NCI-H82 treated with DMSO at 0.1 percent for 48 hours (cell line): ENCODE measurements around the gene ZNF302.
"Not testable (repeated sequence)": the region's sequence is repeated elsewhere in the genome, so short reads cannot be mapped to it uniquely, and the experiment has no call there.

Experiments
- DNase-seq: peaks from one replicate; lab custom pipeline; 2025; ENCODE audit not compliant: unreplicated experiment; lab: John Stamatoyannopoulos, UW

Gene ZNF302

DNA sequence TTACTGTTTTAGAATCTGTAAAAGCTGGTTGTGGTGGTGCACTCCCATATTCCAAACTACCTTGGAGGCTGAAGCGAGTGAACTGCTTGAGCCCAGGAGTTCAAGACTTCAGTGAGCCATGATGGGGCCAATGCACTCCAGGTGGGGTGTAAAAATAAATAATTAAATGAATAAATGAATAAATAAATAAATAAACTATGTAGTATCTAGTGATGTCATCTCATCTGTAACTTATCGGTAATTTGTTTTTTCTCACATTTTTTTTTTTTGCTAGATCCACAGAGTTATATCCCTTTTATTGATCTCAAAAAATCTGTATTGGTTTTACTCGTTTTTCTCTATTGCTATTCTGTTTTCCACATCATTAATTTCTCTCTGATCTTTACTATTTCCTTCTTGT lies 5.5 kb upstream of the ZNF302 start:
- no peak for DNase-seq

DNA sequence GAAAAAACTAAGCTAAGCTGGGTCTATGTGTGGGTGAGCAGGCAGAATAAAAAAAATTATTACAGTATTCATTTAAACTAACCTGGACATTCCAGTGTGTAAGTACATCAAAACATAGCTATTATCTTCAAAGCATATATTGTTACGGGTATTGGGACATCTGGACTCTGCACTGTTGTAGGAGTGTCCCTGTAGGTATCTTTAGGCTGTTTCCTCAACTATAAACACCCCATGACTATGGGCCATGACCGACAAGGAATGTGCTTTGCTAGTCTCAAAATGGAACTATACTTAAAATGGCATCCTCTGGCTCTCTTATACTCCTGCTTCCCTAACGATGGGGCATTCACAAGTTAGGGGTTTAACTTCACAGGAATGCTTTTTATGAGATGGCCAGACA lies 3.9 kb upstream of the ZNF302 start:
- no peak for DNase-seq

DNA sequence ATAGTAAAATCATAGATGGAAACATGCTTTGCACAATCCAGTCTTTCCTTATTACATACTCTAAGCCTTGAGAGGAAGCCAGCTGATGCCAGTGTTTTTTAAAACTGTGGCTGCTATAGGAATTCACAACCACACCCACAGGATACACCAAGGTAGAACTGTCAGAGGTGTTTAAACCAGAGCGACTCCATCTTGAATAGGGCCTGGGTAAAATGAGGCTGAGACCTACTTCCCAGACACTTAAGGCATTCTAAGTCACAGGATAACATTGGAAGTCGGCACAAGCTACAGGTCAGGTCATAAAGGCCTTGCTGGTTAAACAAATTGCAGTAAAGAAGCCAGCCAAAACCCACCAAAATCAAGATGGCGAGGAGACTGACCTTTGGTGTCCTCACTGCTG lies 2.2 kb upstream of the ZNF302 start:
- DNase-seq: no peak

DNA sequence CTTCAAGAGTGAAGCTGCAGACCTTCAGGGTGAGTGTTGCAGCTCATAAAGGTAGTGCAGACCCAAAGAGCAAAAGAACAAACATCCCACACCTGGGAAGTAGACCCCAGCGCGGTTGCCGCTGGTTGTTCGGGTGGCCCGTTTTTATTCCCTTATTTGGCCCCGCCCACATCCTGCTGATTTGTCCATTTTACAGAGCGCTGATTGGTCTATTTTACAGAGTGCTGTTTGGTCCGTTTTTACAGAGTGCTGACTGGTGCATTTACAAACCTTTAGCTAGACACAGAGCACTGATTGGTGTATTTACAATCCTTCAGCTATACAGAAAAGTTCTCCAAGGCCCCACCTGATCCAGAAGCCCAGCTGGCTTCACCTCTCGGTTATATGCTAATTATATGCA lies 1.6 kb upstream of the ZNF302 start:
- no peak for DNase-seq

DNA sequence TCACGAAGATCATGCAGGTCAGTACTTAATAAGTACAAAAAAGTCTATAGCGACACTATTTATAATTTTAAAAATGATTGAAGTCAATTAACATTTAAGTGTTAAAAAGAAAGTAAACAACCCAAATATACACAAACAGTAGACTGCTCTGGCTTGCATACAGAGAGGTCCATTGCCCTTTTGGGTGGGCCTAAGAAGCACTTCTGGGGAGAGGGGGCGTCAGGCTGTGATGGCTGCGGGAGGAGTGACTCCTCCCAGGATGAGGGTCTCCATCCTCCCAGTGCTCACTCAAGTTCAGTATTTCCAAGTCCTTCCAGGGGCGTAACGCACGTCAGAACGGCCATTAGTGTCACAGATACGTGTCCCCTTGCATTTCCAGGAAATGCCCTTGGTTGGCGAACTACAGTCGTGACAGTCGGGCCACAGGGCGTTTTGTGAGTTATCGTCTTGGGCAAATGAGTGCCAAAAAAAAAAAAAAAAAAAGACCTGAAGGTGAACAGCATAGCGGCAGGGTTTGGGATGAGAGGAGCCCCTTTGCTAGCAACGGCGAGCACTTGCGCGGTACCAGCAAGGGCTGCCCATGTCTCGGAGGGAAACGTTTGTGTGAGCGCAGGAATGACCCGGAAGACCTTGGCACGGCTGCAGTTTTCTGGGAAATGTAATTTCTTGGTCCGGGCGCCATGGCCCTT lies 637 bp upstream of the ZNF302 start, which contains the start of gene SCGB2B2:
SCGB2B2 (minus strand) TSS at position 463 of the 689 bp plus-strand sequence. CDS start 82,596 bp downstream, outside the sequence.
- DNase-seq: peak; percentile 48

DNA sequence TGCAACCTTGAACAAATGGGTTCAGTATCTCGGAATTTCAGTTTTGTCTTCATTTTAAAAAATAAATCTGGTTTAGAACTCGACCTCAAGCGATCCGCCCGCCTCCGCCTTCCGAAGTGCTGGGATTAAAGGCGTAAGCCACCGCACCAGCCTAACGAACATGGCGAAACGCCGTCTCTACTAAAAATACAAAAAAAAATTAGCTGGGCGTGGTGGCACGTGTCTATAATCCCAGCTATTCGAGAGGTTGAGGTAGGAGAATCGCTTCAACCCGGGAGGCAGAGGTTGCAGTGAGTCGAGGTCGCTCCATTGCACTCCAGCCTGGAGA lies 571 bp downstream of the ZNF302 start:
- DNase-seq: no peak

DNA sequence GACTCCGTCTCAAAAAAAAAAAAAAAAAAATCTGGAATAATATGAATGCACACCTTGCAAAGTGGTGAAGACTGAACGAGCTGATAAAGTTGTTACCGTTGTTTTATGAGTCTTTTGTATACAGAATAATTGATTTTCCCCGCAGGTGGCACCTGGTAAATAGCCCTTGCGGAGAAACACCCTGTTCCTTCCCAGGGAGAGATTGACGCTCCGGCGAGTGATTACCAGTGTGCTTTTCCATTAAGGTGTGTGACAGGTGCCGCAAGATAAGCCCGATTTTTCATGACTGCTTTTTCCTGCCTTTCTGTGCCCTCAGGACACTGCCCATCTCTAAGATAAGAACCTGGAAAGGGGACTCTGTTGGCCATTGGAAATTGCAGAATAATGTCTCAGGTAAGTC lies 943 bp downstream of the ZNF302 start:
- DNase-seq: no peak

DNA sequence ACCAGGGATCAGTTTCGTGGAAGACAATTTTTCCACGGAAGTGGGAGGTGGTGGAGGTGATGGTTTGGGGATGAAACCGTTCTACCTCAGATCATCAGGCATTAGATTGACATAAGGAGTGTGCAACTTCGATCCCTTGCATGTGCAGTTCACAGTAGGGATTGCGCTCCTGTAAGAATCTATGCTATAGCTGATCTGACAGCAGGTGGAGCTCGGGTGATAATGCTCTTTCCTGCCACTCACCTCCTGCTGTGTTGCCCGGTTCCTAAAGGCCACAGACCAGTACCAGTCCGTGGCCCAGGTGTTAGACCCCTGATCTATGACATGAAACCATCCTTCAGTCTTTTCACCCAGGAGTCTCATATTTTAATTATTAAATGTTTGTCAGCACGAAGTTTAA lies 4.0 kb downstream of the ZNF302 start:
- no peak for DNase-seq

DNA sequence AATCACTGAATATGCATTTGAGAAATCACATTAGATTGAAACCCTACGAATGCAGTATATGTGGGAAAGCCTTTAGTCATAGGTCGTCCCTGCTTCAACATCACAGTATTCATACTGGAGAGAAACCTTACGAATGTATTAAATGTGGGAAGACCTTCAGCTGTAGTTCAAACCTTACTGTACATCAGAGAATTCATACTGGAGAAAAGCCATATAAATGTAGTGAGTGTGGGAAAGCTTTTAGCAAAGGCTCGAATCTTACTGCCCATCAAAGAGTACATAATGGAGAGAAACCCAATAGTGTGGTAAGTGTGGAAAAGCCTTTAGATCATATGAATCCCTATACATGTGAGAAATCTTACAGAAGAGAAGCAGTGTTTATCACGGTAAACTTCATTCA lies 7.8 kb downstream of the ZNF302 start:
- DNase-seq: not testable (repeated sequence)

DNA sequence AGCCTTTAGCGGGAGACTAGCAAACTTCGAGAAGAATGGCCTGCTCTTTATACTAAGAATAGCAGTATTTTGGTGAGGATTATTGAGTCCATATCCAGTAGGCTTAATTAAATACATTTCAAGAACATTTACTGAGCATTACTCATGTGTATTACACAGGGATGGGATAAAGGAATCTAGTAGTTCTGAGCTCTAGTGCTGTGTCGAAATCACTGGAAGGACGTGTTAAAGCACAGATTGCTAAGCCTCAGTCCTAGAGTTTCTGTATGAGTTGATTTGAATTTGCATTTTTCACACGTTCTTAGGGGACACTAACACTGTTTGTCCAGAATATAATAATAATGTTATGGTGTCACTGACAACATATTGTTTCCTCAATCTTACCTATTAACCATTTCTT lies 9.0 kb downstream of the ZNF302 start:
- DNase-seq: no peak

DNA sequence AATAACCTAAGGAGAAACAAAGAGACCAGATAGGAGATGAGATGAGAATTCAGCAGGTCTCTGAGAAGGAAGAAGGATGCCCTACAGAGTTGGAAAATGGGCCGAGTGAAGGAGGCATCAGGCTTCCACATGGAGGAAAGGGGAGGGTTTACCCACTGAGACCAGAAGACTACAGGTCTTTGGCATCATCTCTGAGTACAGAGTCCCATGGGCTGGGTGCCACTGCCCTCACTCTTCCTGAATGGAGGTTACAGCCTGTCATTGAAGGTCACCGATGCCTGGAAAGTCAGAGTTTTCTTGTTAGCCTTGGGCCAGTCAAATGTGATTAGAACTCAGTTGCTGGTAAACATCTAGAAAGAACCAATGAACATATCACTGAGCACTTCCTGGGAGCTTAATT lies 9.9 kb downstream of the ZNF302 start:
- no peak for DNase-seq

DNA sequence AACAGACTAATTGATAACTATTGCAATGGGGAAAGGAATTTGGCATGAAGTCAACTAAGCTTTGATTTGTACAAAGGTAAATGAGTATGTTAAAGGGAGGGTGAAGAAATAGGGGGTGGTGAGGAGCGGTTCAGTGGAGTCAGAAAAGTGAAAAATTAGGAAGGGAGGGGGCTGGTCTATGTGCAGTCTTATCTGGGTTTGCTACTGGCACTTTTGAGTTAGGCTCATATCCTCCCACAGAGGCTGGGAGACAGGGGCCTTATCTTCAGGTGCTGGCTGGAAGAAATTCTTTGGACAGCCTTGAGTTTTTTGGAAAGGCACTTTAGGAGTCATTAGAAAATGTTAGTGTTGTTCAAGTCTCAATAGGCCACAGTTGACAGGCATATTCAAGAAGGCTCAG lies 11.1 kb downstream of the ZNF302 start:
- no peak for DNase-seq

DNA sequence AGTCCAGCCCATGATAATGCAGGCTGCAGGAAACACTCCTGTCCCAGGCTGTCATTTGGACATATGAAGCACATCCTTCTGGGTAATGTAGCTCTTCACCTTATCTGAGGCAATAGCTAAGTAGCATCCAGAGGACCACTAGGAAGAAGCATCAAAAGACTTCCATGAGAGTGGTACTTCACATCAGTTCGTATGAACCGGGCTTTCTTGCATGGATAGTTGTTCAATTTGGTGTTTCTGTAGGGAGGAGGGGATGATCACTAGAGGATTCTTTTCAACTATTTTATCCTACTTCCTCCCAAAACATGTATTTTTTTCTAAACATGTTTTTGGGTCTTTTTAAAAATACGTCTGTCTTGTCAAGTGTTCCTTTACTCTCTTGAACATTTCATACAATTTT lies 12.9 kb downstream of the ZNF302 start:
- DNase-seq: no peak

DNA sequence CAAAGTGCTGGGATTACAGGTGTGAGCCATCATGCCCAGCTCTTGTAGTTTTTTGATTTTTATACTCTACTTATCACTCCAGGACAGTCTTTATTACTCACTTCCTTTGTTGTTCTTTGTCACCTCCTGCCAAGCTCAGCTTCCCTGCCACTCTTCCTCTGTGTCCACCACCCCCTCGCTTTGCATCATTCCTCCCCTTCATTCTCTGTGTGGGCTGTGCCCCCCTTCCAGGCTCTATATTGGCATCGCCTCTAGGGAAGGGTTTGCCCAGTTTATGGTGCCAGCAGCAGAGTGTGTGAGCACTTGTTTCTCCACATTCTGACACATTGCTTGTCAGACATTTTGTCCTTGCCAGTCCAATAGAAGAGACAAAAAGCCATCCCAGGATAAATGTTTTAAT lies 15.1 kb downstream of the ZNF302 start:
- DNase-seq: no peak

DNA sequence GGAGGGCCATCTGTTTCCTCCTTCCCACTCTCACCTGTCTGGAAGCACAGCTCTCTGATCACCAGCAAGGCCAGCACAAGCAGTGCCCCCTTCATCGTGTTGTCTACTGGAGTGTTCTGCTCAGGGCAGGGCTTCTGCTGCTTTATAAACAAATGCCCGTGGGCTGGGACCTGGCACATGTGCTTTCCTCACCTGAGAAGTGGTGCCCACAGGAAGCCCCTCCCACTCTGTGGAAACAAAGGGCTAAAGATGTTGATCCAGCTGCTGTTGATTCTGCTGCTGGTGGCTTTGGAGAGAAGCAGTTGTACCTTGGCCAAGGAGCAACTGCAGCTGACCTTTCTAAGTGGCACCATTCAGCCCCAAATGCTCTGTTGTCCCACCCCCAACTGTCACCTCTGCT lies 30.2 kb downstream of the ZNF302 start:
- DNase-seq: no peak

DNA sequence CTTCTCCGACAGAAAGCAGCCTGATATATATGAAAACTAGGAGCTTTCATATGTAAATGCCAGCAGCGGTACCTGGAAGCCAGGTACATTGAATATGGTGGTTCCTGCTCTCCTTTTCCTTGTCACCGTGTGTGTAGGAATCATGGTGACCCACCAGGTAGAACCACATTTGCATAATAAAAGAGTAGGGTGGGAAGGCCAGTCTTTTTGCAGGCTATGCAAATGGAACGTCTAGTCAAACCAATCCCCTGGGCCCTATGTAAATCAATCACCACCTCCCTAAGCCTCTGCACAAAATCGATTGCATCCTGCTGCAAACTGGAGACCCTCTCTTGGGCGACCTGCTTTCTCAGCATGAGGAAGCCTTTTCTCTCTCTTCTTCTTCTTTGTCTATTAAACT lies 34.4 kb downstream of the ZNF302 start:
- DNase-seq: no peak

DNA sequence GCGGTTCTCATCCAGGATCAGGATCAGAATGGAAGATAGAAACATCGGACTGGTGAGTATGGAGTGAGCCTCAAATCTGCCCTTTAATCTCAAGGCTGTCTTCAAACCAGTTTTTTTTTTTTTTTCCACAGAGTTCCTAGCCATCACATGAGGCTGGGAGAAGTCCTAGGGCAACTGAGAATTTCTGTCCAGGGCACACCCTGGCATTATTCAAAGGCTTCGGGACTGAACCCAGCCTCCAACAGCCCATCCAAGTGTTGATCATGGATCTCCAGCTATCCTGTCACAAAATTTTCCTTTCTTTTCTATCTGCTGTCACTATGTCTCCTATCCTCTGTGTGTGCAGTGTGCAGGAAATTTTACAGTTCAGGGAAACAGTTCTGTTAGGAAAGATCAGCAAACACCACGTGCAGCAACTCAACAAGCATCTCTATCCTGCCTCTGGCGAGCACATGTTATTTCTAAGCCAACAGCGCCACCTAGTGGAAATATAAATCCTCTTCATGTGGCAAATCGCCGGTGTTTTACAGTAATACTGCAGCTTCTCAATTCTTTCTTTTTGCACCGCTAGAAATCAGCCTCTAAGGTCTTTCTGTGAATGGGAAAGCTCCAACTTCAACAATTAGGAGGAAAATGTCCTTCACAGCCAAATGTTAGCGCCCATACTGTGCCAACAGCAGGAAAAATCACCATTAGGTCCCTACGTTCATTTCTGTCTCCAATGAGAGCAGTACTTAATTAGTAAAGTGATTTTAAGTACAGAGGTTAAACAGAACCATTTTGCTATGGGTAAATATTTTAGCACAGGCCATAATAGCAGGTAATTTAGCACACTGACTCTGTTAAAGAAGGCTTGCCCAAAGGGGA lies 35.1 kb downstream of the ZNF302 start:
- DNase-seq: peak; percentile 65

DNA sequence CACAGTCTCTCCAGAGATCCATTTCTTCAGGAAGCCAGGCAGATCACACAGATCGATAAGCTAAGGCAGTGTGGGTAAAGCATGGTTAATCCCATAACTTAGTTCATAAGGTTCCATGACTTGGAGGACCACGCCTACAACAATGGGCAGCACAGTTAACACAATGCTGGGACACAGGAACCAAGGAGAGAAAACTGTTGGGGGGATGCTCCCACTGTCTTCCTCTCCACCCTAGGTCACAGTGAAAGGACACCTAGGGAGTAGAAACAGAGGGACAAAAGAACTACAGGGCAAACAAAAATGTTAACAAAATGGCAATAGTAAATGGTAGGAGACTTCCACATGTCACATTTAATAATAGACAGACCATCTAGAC lies 35.8 kb downstream of the ZNF302 start:
- DNase-seq: no peak

DNA sequence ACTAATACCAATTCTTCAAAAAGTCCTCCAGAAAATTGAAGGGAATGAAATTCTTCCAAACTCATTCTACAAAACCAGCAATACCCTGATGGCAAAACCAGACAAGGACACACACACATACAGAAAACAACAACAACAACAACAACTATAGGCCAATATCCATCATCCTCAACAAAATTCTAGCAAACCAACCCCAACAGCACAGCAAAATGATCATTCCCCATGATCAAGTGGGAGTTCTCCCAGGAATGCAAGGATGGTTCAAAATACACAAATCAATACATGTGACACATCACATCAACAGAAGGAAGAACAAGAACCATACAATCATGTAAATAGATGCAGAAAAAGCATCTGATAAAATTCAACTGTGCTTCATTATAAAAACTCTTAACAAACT lies 37.9 kb downstream of the ZNF302 start:
- DNase-seq: no peak

DNA sequence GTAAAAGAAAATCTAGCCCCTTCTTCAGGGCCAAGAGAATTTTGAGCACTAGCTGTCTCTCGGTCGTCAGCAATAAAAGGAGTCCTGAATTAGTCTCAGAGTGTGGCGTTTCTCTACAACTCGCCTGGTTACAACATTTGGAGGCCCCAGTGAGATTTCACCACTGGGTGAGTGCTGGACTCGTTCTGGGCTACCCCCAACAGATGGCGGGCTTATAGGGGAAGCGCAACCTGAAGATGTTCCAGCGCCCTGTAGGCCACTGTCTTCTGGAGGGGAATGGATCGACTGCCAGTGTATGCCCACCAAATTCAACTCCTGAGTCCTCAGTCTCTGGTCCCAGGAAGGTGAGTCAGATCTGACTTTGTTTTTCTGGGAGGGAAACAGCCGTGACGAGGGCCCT lies 44.9 kb downstream of the ZNF302 start:
- DNase-seq: no peak

DNA sequence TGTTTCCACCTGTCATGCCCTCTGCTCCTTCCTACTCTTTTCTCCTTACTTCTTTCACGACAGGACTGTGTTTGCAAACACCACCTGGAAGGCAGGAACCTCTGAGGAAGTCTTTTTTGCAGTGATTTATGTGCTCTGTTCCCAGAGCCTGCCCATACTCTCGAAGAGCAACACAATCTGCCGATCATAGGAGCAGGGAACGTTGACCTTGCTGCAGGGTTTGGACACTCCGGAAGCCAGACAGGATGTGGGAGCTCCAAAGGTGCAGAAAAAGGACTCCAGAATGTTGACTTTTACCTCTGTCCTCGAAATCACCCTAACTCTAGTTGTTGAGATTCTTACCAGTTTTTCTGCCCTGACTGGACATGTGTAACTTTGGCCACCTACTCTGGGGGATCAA lies 47.9 kb downstream of the ZNF302 start:
- DNase-seq: no peak

DNA sequence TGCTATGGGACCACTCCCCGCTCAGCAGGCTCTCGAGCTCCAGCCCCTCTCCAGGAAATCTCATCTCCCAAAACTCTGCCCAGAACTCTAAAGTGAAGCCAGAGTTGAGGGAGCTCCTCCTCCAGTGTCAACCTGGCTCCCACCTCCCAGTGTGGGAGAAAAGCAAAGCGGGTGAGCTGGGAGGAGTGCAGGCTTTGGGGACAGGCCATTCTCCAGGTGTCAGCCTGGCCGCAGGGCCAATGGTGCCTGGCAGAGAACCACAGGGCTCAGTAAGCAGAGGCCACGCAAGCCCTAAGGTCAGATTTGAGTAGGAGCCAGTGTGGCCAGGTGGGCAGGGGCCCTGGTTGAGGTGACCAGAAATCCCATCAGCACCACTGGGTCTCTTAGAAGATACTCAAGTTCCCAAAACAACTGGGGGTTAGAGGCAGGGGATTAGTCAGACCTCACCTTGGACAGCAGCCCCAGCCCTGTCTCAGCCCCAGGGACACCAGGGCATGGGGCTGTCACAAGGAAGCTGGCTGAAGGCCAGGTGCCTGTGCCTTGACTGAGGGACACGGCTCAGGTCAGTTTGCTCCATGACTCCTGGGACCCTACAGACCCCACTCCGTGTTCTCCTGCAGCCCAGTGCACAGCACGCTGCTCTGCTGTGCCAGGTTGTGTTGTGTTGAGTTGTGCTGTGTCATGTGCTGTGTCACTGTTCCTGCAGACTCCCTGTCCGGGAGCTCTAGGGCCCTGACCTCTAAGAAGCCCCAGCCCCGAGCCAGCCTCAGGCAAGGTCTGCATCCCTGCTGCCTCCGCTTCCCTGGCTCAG lies 53.7 kb downstream of the ZNF302 start:
- no peak for DNase-seq
